A549 treated with CpdA at 1 μM for 4 hours (cell line): ENCODE data around the gene SLC6A18. TPM values are rescaled to one million over a fixed set of nuclear protein-coding genes. Genes with fewer than 3 reads are reported as not detected.

Experiments used
- total RNA-seq: library from RNA; stranded (reverse); fragments of 200-300 nt; extraction: Qiagen RNA extraction; gene quantifications from 5 replicates; pipeline ENCODE4 v1.2.3, GENCODE V29; 2022; ENCODE audit warnings: low read depth

The SLC6A18 gene, protein sequence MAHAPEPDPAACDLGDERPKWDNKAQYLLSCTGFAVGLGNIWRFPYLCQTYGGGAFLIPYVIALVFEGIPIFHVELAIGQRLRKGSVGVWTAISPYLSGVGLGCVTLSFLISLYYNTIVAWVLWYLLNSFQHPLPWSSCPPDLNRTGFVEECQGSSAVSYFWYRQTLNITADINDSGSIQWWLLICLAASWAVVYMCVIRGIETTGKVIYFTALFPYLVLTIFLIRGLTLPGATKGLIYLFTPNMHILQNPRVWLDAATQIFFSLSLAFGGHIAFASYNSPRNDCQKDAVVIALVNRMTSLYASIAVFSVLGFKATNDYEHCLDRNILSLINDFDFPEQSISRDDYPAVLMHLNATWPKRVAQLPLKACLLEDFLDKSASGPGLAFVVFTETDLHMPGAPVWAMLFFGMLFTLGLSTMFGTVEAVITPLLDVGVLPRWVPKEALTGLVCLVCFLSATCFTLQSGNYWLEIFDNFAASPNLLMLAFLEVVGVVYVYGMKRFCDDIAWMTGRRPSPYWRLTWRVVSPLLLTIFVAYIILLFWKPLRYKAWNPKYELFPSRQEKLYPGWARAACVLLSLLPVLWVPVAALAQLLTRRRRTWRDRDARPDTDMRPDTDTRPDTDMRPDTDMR
- total RNA-seq: not detected in 5 replicates

DNA sequence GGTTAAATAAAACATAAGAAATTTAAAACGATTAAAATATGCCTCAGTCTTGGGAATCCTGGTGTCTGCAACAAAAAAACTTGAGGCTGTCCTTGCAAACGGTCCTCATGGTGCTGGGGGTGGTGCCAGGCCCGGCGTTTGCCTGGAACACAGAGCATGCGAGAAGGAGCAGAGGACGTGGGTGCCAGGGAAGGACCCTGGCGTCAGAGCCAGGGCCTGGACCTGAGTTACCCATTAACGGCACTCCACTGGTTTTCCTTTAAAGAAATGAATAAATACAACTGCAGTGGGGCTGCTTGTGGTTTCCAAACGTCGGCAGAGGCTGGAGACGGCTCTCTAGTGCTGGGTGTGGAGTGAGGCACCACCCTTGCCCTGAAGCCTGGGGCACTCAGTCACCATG lies at the start of gene SLC6A18:
Gene SLC6A18, plus strand, starts transcription at position 301 of the 400 bp plus-strand sequence. Its CDS starts 97 bp downstream, at position 398.

DNA sequence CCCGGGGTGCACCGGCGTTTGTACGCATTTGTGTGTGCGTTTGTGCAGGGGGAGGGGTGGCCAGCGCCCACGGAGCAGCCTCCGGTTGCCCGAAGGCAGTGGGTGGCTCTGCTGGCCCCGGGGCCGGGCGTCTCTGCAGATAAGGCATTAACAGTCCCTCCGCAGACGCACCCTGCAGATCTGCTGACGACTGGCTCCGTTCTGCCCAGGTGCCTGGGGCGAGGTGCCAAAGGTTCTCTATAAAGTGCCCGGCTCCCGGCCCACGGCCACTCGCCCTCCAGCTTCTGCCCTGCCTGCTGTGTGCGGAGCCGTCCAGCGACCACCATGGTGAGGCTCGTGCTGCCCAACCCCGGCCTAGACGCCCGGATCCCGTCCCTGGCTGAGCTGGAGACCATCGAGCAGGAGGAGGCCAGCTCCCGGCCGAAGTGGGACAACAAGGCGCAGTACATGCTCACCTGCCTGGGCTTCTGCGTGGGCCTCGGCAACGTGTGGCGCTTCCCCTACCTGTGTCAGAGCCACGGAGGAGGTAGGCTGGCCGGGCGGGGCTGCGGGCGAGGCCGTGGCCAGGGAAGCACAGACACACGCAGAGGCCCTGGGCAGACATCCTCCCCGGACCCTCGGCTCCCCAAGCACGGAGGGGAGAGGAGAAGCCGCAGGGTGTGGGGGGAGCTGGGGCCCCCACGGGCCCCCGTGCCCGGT lies 23.7 kb upstream of the SLC6A18 start, which contains the start of gene SLC6A19:
Gene SLC6A19, plus strand, starts transcription at position 269 of the 699 bp plus-strand sequence. Its CDS starts 56 bp downstream, at position 325.

DNA sequence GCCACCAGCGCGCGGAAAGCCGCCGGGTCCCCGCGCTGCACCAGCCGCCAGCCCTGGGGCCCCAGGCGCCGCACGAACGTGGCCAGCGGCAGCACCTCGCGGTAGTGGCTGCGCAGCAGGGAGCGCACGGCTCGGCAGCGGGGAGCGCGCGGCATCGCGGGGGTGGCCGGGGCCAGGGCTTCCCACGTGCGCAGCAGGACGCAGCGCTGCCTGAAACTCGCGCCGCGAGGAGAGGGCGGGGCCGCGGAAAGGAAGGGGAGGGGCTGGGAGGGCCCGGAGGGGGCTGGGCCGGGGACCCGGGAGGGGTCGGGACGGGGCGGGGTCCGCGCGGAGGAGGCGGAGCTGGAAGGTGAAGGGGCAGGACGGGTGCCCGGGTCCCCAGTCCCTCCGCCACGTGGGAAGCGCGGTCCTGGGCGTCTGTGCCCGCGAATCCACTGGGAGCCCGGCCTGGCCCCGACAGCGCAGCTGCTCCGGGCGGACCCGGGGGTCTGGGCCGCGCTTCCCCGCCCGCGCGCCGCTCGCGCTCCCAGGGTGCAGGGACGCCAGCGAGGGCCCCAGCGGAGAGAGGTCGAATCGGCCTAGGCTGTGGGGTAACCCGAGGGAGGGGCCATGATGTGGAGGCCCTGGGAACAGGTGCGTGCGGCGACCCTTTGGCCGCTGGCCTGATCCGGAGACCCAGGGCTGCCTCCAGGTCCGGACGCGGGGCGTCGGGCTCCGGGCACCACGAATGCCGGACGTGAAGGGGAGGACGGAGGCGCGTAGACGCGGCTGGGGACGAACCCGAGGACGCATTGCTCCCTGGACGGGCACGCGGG lies 69.9 kb downstream of the SLC6A18 start, which contains the start of gene TERT:
Gene TERT, minus strand, starts transcription at position 234 of the 815 bp plus-strand sequence. Its CDS starts 79 bp downstream, at position 155.

Other genes with a start within 250 kb of the SLC6A18 start
- gene NKD2, start 216.6 kb upstream of the SLC6A18 start, total RNA-seq: 10.7 to 13.1 TPM (median 12.0 TPM) in 5 replicates
- 21.5 to 29.4 TPM (median 26.9 TPM) in 5 replicates for gene SLC12A7, start 113.3 kb upstream of the SLC6A18 start, total RNA-seq
- gene SLC6A19, start 23.8 kb upstream of the SLC6A18 start, total RNA-seq: 0.02 TPM in 1 of 5 replicates, not detected in the others
- 2.2 to 3.5 TPM (median 2.9 TPM) in 5 replicates for gene TERT, start 69.7 kb downstream of the SLC6A18 start, total RNA-seq
- 161 to 184 TPM (median 163 TPM) in 5 replicates for gene CLPTM1L, start 119.7 kb downstream of the SLC6A18 start, total RNA-seq
- 0.05 to 0.14 TPM (median 0.08 TPM) in 5 replicates for gene SLC6A3, start 220.1 kb downstream of the SLC6A18 start, total RNA-seq